Measurements from ENCODE around the gene PPL.

GRCh38 chr16:4900036-4900435, 36.9 kb downstream of the PPL start:
- TF ChIP-seq CTCF (IDR thresholded peaks at IDR 0.05; ENCODE audit: low read length) (no peak), EZH2 (IDR thresholded peaks at IDR 0.05; ENCODE audit: borderline replicate concordance, low read length) (no peak)

All from OCI-LY1 (cell line).